Measurements from ENCODE around the gene BNIP1. TPM values are rescaled to one million over a fixed set of nuclear protein-coding genes. Genes with fewer than 3 reads are reported as not detected.

Gene BNIP1
- total RNA-seq, 1 donor from 2014 or later = 13.2 TPM

GRCh38 chr5:173143567-173143966 is 764 bp upstream of the BNIP1 start:
- Histone ChIP-seq H3K9me3 (ENCODE audit: insufficient read depth, low read depth, low read length) (no peaks in the 10 kb centered on the region), H2AFZ (ENCODE audit: low read depth, low read length) (peak overlapping the region; percentile 59), H3K4me2 (ENCODE audit: low read length) (no peak overlapping the region), H3K4me3 (ENCODE audit: insufficient read depth, low read depth, low read length) (no peak overlapping the region), H3K27ac (ENCODE audit: low read depth, low read length) (no peak overlapping the region), H3K9ac (ENCODE audit: low read length) (no peak overlapping the region), H4K20me1 (ENCODE audit: insufficient read depth, low read length) (no peaks in the 10 kb centered on the region), H3K36me3 (ENCODE audit: insufficient read depth, low read length) (no peaks in the 10 kb centered on the region), H3K27me3 (ENCODE audit: insufficient read depth, low read length) (no peaks in the 10 kb centered on the region), H3K79me2 (ENCODE audit: insufficient read depth, low read length) (peaks cover 8% of the 10 kb centered on the region), H3K4me1 (ENCODE audit: insufficient read depth, low read length) (peaks cover 5% of the 10 kb centered on the region)
- Mint-ChIP-seq H3K27me3 (ENCODE audit: low read depth, unreplicated experiment) (no peaks in the 10 kb centered on the region), H3K27ac (ENCODE audit: unreplicated experiment) (no peak overlapping the region), H3K4me3 (ENCODE audit: unreplicated experiment) (no peak overlapping the region), H3K9me3 (ENCODE audit: unreplicated experiment) (peaks cover 2% of the 10 kb centered on the region), H3K36me3 (ENCODE audit: low read depth, unreplicated experiment) (peaks cover 7% of the 10 kb centered on the region), H3K4me1 (ENCODE audit: low read depth, unreplicated experiment) (peaks cover 3% of the 10 kb centered on the region)
- TF ChIP-seq EZH2 (IDR thresholded peaks at IDR 0.05; ENCODE audit: insufficient read depth, low read length) = no peak
- no peak for TF ChIP-seq CTCF (IDR thresholded peaks at IDR 0.05; ENCODE audit: insufficient read depth, low read depth, low read length)
- DNase-seq (ENCODE audit: low read depth) (no peak), FAIRE-seq (no peak)

- H4K20me1 ChIP-seq (ENCODE audit: insufficient read depth, low read length) = no peaks in the 10 kb centered on the region
- no peaks in the 10 kb centered on the region for H3K9me3 Mint-ChIP-seq (ENCODE audit: unreplicated experiment)
- H3K27ac ChIP-seq (ENCODE audit: low read depth, low read length) = no peak overlapping the region
- FAIRE-seq (no peak), DNase-seq (ENCODE audit: low read depth) (no peak)
- no peak overlapping the region for H3K9ac ChIP-seq (ENCODE audit: low read length)
- H3K9me3 ChIP-seq (ENCODE audit: insufficient read depth, low read depth, low read length) = no peaks in the 10 kb centered on the region
- peaks cover 5% of the 10 kb centered on the region for H3K4me1 ChIP-seq (ENCODE audit: insufficient read depth, low read length)
- TF ChIP-seq EZH2 (IDR thresholded peaks at IDR 0.05; ENCODE audit: insufficient read depth, low read length) = no peak
- TF ChIP-seq CTCF (IDR thresholded peaks at IDR 0.05; ENCODE audit: insufficient read depth, low read depth, low read length) = no peak
- no peak overlapping the region for H2AFZ ChIP-seq (ENCODE audit: low read depth, low read length)
- H3K27me3 ChIP-seq (ENCODE audit: insufficient read depth, low read length) = no peaks in the 10 kb centered on the region
- no peak overlapping the region for H3K4me3 ChIP-seq (ENCODE audit: insufficient read depth, low read depth, low read length)
- H3K36me3 ChIP-seq (ENCODE audit: insufficient read depth, low read length) = peaks cover 7% of the 10 kb centered on the region
- no peak overlapping the region for H3K4me2 ChIP-seq (ENCODE audit: low read length)
- no peaks in the 10 kb centered on the region for H3K27me3 Mint-ChIP-seq (ENCODE audit: low read depth, unreplicated experiment)
- H3K4me1 Mint-ChIP-seq (ENCODE audit: low read depth, unreplicated experiment) = peaks cover 3% of the 10 kb centered on the region
- H3K36me3 Mint-ChIP-seq (ENCODE audit: low read depth, unreplicated experiment) = peaks cover 17% of the 10 kb centered on the region
- H3K79me2 ChIP-seq (ENCODE audit: insufficient read depth, low read length) = peaks cover 8% of the 10 kb centered on the region
- H3K4me3 Mint-ChIP-seq (ENCODE audit: unreplicated experiment) = no peak overlapping the region
- H3K27ac Mint-ChIP-seq (ENCODE audit: unreplicated experiment) = no peak overlapping the region
These were observed 4.0 kb downstream of the BNIP1 start for GRCh38 chr5:173148354-173148753.

- no peaks in the 10 kb centered on the region for H3K4me1 ChIP-seq (ENCODE audit: insufficient read depth, low read length)
- H3K27ac Mint-ChIP-seq (ENCODE audit: unreplicated experiment) = no peak overlapping the region
- H3K4me2 ChIP-seq (ENCODE audit: low read length) = no peak overlapping the region
- H2AFZ ChIP-seq (ENCODE audit: low read depth, low read length) = no peak overlapping the region
- H3K36me3 ChIP-seq (ENCODE audit: insufficient read depth, low read length) = peaks cover 11% of the 10 kb centered on the region
- no peak overlapping the region for H3K27ac ChIP-seq (ENCODE audit: low read depth, low read length)
- no peaks in the 10 kb centered on the region for H3K79me2 ChIP-seq (ENCODE audit: insufficient read depth, low read length)
- H3K9me3 Mint-ChIP-seq (ENCODE audit: unreplicated experiment) = no peaks in the 10 kb centered on the region
- H4K20me1 ChIP-seq (ENCODE audit: insufficient read depth, low read length) = no peaks in the 10 kb centered on the region
- peaks cover 23% of the 10 kb centered on the region for H3K36me3 Mint-ChIP-seq (ENCODE audit: low read depth, unreplicated experiment)
- no peak overlapping the region for H3K4me3 ChIP-seq (ENCODE audit: insufficient read depth, low read depth, low read length)
- H3K9ac ChIP-seq (ENCODE audit: low read length) = no peak overlapping the region
- H3K4me1 Mint-ChIP-seq (ENCODE audit: low read depth, unreplicated experiment) = no peaks in the 10 kb centered on the region
- DNase-seq (ENCODE audit: low read depth) (no peak), FAIRE-seq (no peak)
- H3K9me3 ChIP-seq (ENCODE audit: insufficient read depth, low read depth, low read length) = no peaks in the 10 kb centered on the region
- TF ChIP-seq CTCF (IDR thresholded peaks at IDR 0.05; ENCODE audit: insufficient read depth, low read depth, low read length) = no peak
- TF ChIP-seq EZH2 (IDR thresholded peaks at IDR 0.05; ENCODE audit: insufficient read depth, low read length) = no peak
- H3K27me3 ChIP-seq (ENCODE audit: insufficient read depth, low read length) = no peaks in the 10 kb centered on the region
- no peak overlapping the region for H3K4me3 Mint-ChIP-seq (ENCODE audit: unreplicated experiment)
- H3K27me3 Mint-ChIP-seq (ENCODE audit: low read depth, unreplicated experiment) = no peaks in the 10 kb centered on the region
These were observed 8.2 kb downstream of the BNIP1 start for GRCh38 chr5:173152547-173152946.
